Neuron (in vitro differentiated cells): ENCODE results near the gene NDUFV3.
A peak's percentile ranks its signal among the peaks of the same experiment; 100 is the strongest.
"Not testable (repeated sequence)": the region's sequence is repeated elsewhere in the genome, so short reads cannot be mapped to it uniquely, and the experiment has no call there.

Experiments
- H2AFZ ChIP-seq: one replicate; pipeline ENCODE4 v1.6.1; 2013; ENCODE audit warnings: low read depth, mild to moderate bottlenecking, inconsistent platforms, low read length, moderate library complexity
- H3K27me3 ChIP-seq: one replicate; pipeline ENCODE4 v1.6.1; 2013; ENCODE audit warnings: low read length; ENCODE audit not compliant: insufficient read depth
- H3K36me3 ChIP-seq: one replicate; pipeline ENCODE4 v1.6.1; 2013; ENCODE audit warnings: low read length; ENCODE audit not compliant: insufficient read depth
- H3K4me1 ChIP-seq: one replicate; pipeline ENCODE4 v1.6.1; 2013; ENCODE audit warnings: low read length; ENCODE audit not compliant: insufficient read depth
- H3K4me3 ChIP-seq: 2 replicates; pipeline ENCODE4 v1.5.1; 2013; ENCODE audit warnings: mild to moderate bottlenecking, low read length, moderate library complexity
- H3K9me3 ChIP-seq: one replicate; pipeline ENCODE4 v1.6.1; 2013; ENCODE audit warnings: low read length

NDUFV3 gene

DNA sequence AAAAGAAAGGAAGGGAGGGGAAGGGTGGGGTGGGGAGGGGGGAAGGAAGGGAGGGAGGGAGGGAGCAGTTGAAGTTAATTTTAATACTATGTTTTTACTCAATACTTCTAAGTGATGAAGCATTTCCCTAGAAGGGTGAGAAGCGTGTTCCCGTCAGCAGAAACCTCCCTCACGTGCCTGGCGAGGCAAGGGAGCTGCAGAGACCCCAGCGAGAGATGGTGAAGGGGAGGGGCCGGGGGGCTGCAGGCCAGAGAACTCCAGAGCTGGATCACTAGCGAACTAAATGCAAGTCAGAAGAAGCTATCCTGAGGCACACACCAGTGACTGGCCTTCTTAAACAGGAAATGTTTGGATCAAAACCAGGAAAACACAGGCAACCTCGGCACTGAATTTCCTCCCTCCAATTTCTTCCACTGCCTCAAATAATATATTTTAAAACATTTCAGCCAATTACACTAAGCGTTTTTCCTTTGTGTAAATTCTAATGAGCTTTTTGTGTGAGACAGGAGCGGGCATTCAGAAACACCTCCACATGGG, 31.7 kb upstream of the NDUFV3 start:
- H3K9me3 ChIP-seq = no peaks in the 10 kb centered on the region
- no peaks in the 10 kb centered on the region for H3K27me3 ChIP-seq
- peaks cover 53% of the 10 kb centered on the region for H3K36me3 ChIP-seq
- H3K4me3 ChIP-seq = no peak overlapping the region
- no peaks in the 10 kb centered on the region for H3K4me1 ChIP-seq
- no peak overlapping the region for H2AFZ ChIP-seq

DNA sequence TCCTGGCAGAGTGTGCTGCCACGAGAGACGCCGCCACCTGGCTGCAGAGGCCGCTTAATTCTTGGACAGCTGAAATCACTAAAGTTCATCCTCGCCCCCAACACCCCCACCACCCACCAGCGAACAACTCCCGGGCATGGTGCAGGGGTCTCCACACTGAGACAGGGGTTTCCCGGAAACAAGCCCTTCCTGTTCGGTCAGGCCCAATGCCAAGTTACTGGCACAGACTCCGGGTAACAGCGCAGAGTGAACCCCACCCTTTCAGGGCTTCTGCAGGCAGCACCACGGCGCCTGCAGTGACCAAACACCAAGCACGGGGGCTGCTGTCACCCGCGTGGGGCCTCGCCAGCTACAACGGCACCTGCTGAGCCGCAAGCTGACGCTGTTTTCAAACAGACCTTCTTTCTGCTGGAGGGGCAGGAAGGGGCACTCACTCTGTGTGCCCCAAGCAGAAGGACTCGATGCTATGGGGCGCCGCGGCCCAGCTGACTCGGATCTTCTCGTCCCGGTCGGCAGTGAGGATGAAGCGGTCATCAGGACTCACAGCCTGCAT, 31.2 kb upstream of the NDUFV3 start:
- Histone ChIP-seq H3K36me3 (peaks cover 51% of the 10 kb centered on the region), H3K9me3 (no peaks in the 10 kb centered on the region), H2AFZ (no peak overlapping the region), H3K27me3 (no peaks in the 10 kb centered on the region), H3K4me3 (no peak overlapping the region), H3K4me1 (no peaks in the 10 kb centered on the region)

DNA sequence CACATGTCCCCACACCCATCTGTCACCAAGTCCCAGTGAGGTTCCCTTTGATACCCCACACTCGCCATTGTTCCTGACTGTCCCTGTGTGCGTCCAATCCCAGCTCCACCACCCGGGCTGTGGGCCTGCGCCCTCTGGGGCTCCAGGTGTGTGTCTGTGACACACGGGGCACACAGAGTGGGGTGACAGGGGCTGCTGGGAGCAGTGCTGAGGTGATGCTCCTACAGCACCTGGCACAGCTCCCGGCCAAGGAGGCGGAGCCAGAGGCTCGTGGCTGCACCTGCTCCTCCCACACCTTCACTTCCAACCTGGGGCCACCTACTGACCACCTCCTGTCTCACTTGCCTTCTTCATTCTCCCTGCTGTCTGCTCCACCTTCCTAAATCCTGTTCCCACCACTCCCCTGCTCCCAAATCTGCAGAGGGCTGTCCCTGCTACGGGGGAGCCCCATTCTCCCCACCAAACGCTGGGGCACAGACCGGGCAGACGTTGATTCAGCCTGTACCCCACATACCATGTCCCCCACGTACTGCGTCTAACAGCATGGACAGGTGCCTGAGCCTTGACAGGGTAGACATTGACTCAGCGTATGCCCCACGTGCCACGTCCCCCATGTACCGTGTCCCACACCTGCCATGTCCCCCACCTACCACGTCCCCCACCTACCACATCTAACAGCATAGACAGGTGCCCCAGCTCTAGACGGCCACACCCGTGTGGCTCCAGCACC, 30.2 kb upstream of the NDUFV3 start:
- no peak overlapping the region for H3K4me3 ChIP-seq
- H2AFZ ChIP-seq = no peak overlapping the region
- H3K36me3 ChIP-seq = peaks cover 51% of the 10 kb centered on the region
- no peaks in the 10 kb centered on the region for H3K9me3 ChIP-seq
- no peaks in the 10 kb centered on the region for H3K27me3 ChIP-seq
- H3K4me1 ChIP-seq = no peaks in the 10 kb centered on the region

DNA sequence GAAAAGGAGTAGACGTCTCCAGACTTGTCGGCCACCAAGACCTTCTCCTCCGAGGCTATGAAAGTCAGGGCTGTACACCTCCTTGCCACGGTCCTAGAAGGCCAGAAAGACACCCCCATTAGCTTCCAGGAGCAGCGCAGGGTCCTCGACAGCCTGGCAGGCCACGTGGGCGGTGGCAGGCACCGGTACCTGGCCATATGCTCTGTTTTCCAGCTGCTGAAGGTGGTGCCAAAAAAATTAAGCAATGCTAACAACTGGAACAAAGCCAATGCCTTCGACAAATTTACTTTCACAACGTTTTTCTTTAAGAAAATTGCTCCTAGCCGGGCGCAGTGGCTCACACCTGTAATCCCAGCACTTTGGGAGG, 29.6 kb upstream of the NDUFV3 start:
- H3K27me3 ChIP-seq = no peaks in the 10 kb centered on the region
- H3K4me3 ChIP-seq = no peak overlapping the region
- H3K36me3 ChIP-seq = peaks cover 50% of the 10 kb centered on the region
- no peak overlapping the region for H2AFZ ChIP-seq
- H3K9me3 ChIP-seq = no peaks in the 10 kb centered on the region
- no peaks in the 10 kb centered on the region for H3K4me1 ChIP-seq

DNA sequence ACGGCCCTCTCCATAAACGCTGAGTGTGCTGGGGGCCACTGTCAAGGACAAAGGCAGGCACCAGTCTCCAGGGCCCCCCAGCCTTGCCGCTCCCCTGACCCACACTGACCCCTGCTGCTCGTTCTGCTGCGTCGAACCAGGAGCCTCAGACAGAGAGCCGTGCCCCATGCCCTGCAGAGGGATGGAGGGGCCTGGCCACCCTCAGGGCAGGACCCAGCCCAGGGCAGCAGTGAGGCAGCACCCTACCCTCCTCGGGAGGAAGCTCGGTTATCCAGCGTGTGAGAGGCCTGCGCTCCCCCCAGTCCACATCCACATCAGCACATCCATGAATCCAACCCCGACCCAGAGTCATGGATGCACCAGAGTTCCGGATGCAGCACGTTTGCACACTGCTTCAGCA, 28.8 kb upstream of the NDUFV3 start:
- H3K4me3 ChIP-seq = no peak overlapping the region

DNA sequence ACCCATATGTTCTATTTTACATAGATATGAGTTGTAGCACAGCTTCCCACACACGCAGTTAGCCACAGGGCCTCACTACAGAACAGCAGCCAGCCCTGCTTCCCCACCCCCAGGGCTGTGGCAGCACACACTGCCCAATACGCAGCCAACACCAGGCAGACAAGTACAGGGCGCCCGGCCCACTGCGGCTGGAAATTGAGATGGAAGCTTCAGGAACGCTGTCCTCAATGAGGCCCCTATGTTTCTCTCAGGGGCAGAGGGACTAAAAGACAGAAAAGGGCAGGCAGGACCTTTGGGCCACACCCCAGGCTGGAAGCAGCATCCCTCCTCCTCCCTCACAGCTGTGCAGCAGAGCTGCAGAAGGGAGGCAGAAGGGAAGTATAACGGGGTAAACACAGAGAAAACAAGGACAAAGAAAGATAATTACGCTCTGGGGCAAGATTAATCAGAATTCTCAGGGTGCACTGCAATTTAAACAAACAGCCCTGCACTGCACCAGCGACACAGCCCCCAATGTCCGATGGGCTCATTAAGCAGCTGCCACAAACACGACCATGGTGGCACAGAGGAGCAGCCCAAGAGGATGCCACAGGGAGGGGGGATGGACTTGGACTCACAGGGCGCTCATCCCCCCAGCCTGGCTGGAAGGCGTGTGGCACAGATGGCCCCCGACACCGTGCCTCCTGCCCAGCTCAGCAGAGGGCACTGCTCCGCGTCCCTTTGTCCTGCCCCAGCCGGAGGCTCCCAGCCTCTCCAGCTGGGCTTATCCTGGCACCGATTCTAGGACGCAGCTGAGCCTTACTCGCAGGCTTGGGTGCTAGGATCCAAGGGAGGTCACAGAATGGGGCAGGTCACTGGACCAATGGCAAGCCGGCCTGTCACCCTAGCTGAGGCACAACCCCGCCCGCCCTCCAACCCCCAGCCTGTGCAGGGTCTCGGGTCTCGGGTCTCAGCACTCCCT, 28.0 kb upstream of the NDUFV3 start:
- peaks cover 50% of the 10 kb centered on the region for H3K36me3 ChIP-seq
- H3K4me1 ChIP-seq = no peaks in the 10 kb centered on the region
- H2AFZ ChIP-seq = no peak overlapping the region
- no peak overlapping the region for H3K4me3 ChIP-seq
- H3K27me3 ChIP-seq = no peaks in the 10 kb centered on the region
- H3K9me3 ChIP-seq = no peaks in the 10 kb centered on the region

More for the DNA sequence above, 28.8 kb upstream of the NDUFV3 start:
- H3K27me3 ChIP-seq = no peaks in the 10 kb centered on the region
- H3K4me1 ChIP-seq = no peaks in the 10 kb centered on the region
- H3K9me3 ChIP-seq = no peaks in the 10 kb centered on the region
- no peak overlapping the region for H2AFZ ChIP-seq
- peaks cover 53% of the 10 kb centered on the region for H3K36me3 ChIP-seq

DNA sequence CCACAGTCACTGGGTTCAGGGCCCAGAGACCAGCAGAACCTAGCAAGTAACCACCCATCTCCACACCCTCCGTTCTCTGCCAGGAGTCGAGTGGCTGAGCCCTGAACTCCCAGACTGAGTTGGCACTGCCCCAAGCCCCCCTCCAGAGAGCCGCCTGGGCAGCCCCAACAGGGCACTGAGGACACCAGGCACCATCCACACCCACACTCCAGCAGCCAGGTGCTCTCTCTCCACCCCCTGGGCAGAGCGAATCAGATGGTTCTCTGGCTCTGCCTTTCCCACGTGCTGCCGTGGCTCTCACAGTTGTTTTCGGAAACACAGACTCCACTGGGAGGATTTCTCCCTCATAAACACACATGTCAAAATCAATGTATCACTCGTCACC, 27.3 kb upstream of the NDUFV3 start:
- H3K4me3 ChIP-seq = no peak overlapping the region
- no peak overlapping the region for H2AFZ ChIP-seq
- H3K4me1 ChIP-seq = no peaks in the 10 kb centered on the region
- peaks cover 48% of the 10 kb centered on the region for H3K36me3 ChIP-seq
- H3K27me3 ChIP-seq = no peaks in the 10 kb centered on the region
- no peaks in the 10 kb centered on the region for H3K9me3 ChIP-seq

DNA sequence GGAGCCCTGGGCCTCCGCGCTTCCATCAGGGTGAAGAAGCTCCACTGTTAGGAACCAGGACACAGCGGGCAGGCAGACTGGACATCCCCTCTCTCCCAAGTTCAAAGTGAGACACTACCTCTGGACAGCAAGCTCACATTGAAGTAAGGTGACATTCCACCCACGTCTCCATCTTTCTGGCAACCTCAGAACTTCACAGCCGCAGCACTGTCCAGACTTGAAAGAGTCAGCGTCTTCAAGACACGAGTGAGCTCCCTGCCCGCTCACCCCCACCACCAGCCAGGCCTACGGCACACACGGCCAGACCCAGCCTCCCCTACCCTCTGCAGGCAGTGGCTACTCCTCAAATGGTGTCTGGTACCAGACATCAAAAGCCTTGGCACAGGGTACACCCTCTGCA, 24.9 kb upstream of the NDUFV3 start:
- H3K27me3 ChIP-seq = no peaks in the 10 kb centered on the region
- no peak overlapping the region for H3K4me3 ChIP-seq
- H3K4me1 ChIP-seq = no peaks in the 10 kb centered on the region
- no peaks in the 10 kb centered on the region for H3K9me3 ChIP-seq
- H2AFZ ChIP-seq = no peak overlapping the region
- H3K36me3 ChIP-seq = peaks cover 44% of the 10 kb centered on the region

DNA sequence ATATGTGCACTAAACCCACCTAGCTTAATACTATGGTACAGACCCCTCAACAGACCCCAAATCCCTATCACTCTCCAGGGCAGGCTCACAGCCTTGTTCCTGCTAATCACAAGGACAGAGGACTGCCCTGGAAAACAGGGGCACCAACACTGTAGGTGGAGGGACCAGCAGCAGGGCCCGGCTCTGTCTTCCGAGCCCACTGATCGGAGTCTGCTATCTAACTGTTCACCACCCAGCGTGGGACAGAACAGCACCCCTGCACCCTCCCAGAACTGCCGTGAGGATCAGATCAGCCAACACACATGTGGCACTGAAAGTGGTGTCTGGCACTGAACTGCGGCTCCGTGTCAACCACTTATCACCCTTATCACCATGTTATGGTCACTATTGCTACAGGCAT, 20.0 kb upstream of the NDUFV3 start:
- no peaks in the 10 kb centered on the region for H3K9me3 ChIP-seq
- H2AFZ ChIP-seq = no peak overlapping the region
- no peak overlapping the region for H3K4me3 ChIP-seq
- peaks cover 2% of the 10 kb centered on the region for H3K4me1 ChIP-seq
- H3K27me3 ChIP-seq = no peaks in the 10 kb centered on the region
- peaks cover 52% of the 10 kb centered on the region for H3K36me3 ChIP-seq

DNA sequence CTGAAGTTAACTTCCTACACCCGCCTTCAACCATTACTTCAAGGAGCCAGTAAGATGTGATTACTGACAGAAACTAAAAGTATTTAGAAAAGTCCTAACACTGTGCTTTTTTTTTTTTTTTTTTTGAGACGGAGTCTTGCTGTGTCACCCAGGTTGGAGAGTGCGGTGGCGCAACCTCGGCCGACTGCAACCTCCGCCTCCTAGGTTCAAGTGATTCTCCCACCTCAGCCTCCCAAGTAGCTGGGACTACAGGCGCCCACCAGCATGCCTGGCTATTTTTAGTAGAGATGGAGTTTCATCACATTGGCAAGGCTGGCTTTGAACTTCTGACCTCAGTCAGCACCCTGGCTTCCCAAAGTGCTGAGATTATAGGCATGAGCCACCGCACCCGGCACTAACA, 17.3 kb upstream of the NDUFV3 start:
- H3K27me3 ChIP-seq, H3K9me3 ChIP-seq, H3K4me1 ChIP-seq, H3K4me3 ChIP-seq, H2AFZ ChIP-seq: not testable (repeated sequence)
- H3K36me3 ChIP-seq = peaks cover 31% of the 10 kb centered on the region

DNA sequence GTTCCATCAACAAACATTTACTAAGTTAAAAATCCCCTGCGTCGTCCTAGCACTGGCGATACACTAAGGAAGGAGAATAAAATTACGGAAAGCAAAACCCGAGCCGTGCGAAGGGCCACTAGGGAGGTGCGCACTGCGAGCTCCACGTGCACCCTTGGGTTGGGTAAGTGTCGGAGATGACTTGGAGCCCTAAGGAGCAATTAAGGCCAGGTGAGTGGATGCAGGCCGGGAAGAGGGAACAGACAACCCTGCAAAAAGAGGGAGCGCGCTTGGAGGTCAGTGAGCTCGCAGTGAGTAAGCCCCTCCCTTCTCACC, 14.5 kb upstream of the NDUFV3 start:
- no peaks in the 10 kb centered on the region for H3K9me3 ChIP-seq
- peak overlapping the region; percentile 61 for H2AFZ ChIP-seq
- H3K4me3 ChIP-seq = peak overlapping the region; percentile 79
- no peaks in the 10 kb centered on the region for H3K27me3 ChIP-seq
- peaks cover 12% of the 10 kb centered on the region for H3K36me3 ChIP-seq
- H3K4me1 ChIP-seq = peaks cover 9% of the 10 kb centered on the region

DNA sequence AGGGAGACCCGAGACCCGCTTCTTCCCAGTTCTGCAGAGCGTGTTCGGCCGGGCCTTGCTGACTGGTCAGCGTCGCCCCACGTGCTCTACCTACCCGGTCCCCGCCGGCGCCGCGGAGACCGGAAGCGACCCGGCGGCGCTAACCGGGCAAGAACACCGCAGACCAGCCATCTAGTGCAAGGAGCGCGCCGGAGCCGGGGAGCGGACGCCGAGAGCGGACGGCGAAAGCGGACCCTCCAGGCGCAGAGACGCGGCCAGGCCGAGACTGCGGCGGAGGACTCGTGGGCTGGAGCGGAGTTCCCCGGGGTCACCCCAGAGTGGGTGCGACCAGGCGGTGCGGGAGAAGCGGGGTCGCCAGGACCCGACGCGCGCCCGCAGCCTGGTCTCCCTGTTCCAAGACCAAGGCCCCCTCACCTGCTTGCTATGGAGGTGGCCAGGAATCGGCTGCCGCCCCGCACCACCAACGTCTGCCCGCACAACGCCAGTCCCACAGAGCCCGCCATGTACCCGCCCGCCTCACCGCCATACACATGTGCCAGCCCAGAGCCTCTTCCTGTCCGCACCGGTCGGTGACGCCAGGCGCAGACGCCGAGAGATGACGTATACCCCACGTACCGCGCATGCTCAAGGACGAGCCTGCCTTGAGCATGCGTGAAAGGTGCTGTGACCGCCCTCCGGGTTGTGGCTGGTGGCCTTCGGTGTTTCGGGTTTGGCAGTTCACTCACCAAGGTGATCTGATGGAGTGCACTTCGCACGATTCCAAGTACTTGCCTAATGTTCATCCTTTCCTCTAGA, 13.9 kb upstream of the NDUFV3 start, which contains the start of gene WDR4:
Gene WDR4, minus strand, starts transcription at position 547 of the 795 bp plus-strand sequence. Its CDS starts 44 bp downstream, at position 503.
- Histone ChIP-seq H3K4me3 (peak within 1 kb of the TSS; percentile 79), H2AFZ (peak within 1 kb of the TSS; percentile 61), H3K27me3 (no peaks in the 10 kb centered on the region), H3K4me1 (peaks cover 9% of the 10 kb centered on the region), H3K9me3 (peaks cover under 1% of the 10 kb centered on the region), H3K36me3 (peaks cover 8% of the 10 kb centered on the region)
